Neural cell (in vitro differentiated cells): ENCODE results near the gene CCL14. TPM values are rescaled to one million over a fixed set of nuclear protein-coding genes. Genes with fewer than 3 reads are reported as not detected.

Experiments
- H2AFZ ChIP-seq: fragments of 200-600, 300-800 bp; sonication (generic), shearing (Covaris generic); 2 replicates; pipeline ENCODE4 v1.6.0; 2014; ENCODE audit warnings: low read depth, mild to moderate bottlenecking, antibody characterized with exemption, low read length, moderate library complexity
- H3F3A ChIP-seq: fragments of 200-600 bp; shearing (Covaris generic); 2 replicates; pipeline ENCODE4 v1.6.1; 2016; ENCODE audit warnings: mild to moderate bottlenecking, moderate library complexity, mixed read lengths, antibody characterized with exemption, low read length; ENCODE audit not compliant: insufficient read depth, poor library complexity, severe bottlenecking
- H3K27ac ChIP-seq: fragments of 200-600, 300-800 bp; sonication (generic), shearing (Covaris generic); 2 replicates; pipeline ENCODE4 v1.5.1; 2014; ENCODE audit warnings: mild to moderate bottlenecking, low read length, moderate library complexity
- H3K27me3 ChIP-seq: fragments of 300-800, 200-600 bp; sonication (generic), shearing (Covaris generic); 2 replicates; pipeline ENCODE4 v1.6.0; 2014; ENCODE audit warnings: mild to moderate bottlenecking, low read depth, low read length, moderate library complexity; ENCODE audit not compliant: insufficient read depth
- H3K36me3 ChIP-seq: fragments of 300-800, 200-600 bp; sonication (generic), shearing (Covaris generic); 2 replicates; pipeline ENCODE4 v1.5.1; 2014; ENCODE audit warnings: mild to moderate bottlenecking, antibody characterized with exemption, low read length, moderate library complexity; ENCODE audit not compliant: insufficient read depth
- H3K4me2 ChIP-seq: fragments of 300-800, 200-600 bp; sonication (generic), shearing (Covaris generic); 2 replicates; pipeline ENCODE4 v1.6.0; 2014; ENCODE audit warnings: mild to moderate bottlenecking, low read length
- H3K4me3 ChIP-seq: fragments of 300-800, 200-600 bp; sonication (generic), shearing (Covaris generic); 2 replicates; pipeline ENCODE4 v1.5.1; 2014; ENCODE audit warnings: mild to moderate bottlenecking, low read length, moderate library complexity
- H3K79me2 ChIP-seq: fragments of 200-600 bp; shearing (Covaris generic); replicated peaks from 2 replicates; pipeline ENCODE4 v1.6.0; 2014; ENCODE audit warnings: mild to moderate bottlenecking, low read length, moderate library complexity; ENCODE audit not compliant: insufficient read depth
- H3K9ac ChIP-seq: fragments of 300-800, 200-600 bp; sonication (generic), shearing (Covaris generic); 2 replicates; pipeline ENCODE4 v1.6.1; 2016; ENCODE audit warnings: mild to moderate bottlenecking, low read length, mixed read lengths
- H3K9me2 ChIP-seq: fragments of 200-600 bp; shearing (Covaris generic); 2 replicates; pipeline ENCODE4 v1.6.1; 2016; ENCODE audit warnings: mild to moderate bottlenecking, low read length, mixed read lengths; ENCODE audit not compliant: insufficient read depth
- H3K9me3 ChIP-seq: fragments of 200-600, 300-800 bp; sonication (generic), shearing (Covaris generic); 2 replicates; pipeline ENCODE4 v1.6.1; 2016; ENCODE audit warnings: mild to moderate bottlenecking, mixed run types, low read length, moderate library complexity, mixed read lengths
- H4K20me1 ChIP-seq: fragments of 200-600 bp; shearing (Covaris generic); 2 replicates; pipeline ENCODE4 v1.6.1; 2016; ENCODE audit warnings: mild to moderate bottlenecking, mixed run types; ENCODE audit not compliant: insufficient read depth
- CTCF ChIP-seq: fragments of 450-650 bp; IDR thresholded peaks from 2 replicates; pipeline ENCODE4 v1.5.1; 2014; ENCODE audit warnings: antibody characterized with exemption, mild to moderate bottlenecking, moderate library complexity; ENCODE audit not compliant: poor library complexity, severe bottlenecking
- EP300 ChIP-seq: fragments of 450-650 bp; conservative IDR thresholded peaks from 2 replicates; pipeline ENCODE4 v1.6.1; 2014; ENCODE audit warnings: antibody characterized with exemption, mild to moderate bottlenecking, moderate library complexity; ENCODE audit not compliant: poor library complexity, severe bottlenecking
- EZH2 ChIP-seq: fragments of 200-600, 300-800 bp; shearing (Covaris generic), sonication (generic); IDR thresholded peaks from 2 replicates; pipeline ENCODE4 v1.6.1; 2014; ENCODE audit warnings: antibody characterized with exemption, low read length, borderline replicate concordance, mild to moderate bottlenecking; ENCODE audit not compliant: insufficient read depth, poor library complexity, severe bottlenecking
- MXI1 ChIP-seq: fragments of 450-650 bp; conservative IDR thresholded peaks from 2 replicates; pipeline ENCODE4 v1.6.1; 2014; ENCODE audit warnings: antibody characterized with exemption, mild to moderate bottlenecking; ENCODE audit not compliant: poor library complexity, severe bottlenecking
- POLR2AphosphoS5 ChIP-seq: IDR thresholded peaks from 2 replicates; pipeline ENCODE4 v1.6.1; 2012
- RAD21 ChIP-seq: fragments of 450-650 bp; conservative IDR thresholded peaks from 2 replicates; pipeline ENCODE4 v1.6.1; 2014; ENCODE audit warnings: antibody characterized with exemption, mild to moderate bottlenecking, moderate library complexity
- REST ChIP-seq: IDR thresholded peaks from 2 replicates; pipeline ENCODE4 v1.6.1; 2012; ENCODE audit warnings: borderline replicate concordance
- SMC3 ChIP-seq: fragments of 450-650 bp; conservative IDR thresholded peaks from 2 replicates; pipeline ENCODE4 v1.6.1; 2014; ENCODE audit warnings: antibody characterized with exemption, mild to moderate bottlenecking, moderate library complexity; ENCODE audit not compliant: poor library complexity
- TAF1 ChIP-seq: IDR thresholded peaks from 2 replicates; pipeline ENCODE4 v1.6.1; 2012; ENCODE audit warnings: low read depth
- polyA plus RNA-seq: library from polyadenylated mRNA; depleted of rRNA; stranded (reverse); fragments of >200 nt; gene quantifications from 2 replicates; pipeline ENCODE4 v1.2.3, GENCODE V29; 2014

CCL14 gene
- polyA plus RNA-seq, 1 donor from 2014 or later = not detected

- Histone ChIP-seq H3K27me3 (no peaks in the 10 kb centered on the region), H3K36me3 (no peaks in the 10 kb centered on the region), H2AFZ (no peak overlapping the region), H3K9me3 (no peaks in the 10 kb centered on the region), H3K79me2 (no peaks in the 10 kb centered on the region), H3K9me2 (no peaks in the 10 kb centered on the region), H3K9ac (no peak overlapping the region), H3K4me3 (no peak overlapping the region), H4K20me1 (no peaks in the 10 kb centered on the region), H3K27ac (no peak overlapping the region), H3F3A (no peaks in the 10 kb centered on the region), H3K4me2 (no peak overlapping the region)
- no peak for TF ChIP-seq EP300
- TF ChIP-seq TAF1 = no peak
- no peak for TF ChIP-seq MXI1
- TF ChIP-seq POLR2AphosphoS5 = no peak
- no peak for TF ChIP-seq RAD21
- no peak for TF ChIP-seq REST
- TF ChIP-seq SMC3 = no peak
- TF ChIP-seq EZH2 = no peak
- TF ChIP-seq CTCF = no peak
Measured at GRCh38 chr17:35981908-35982330, 4.6 kb downstream of the CCL14 start.

- TF ChIP-seq TAF1 = no peak
- TF ChIP-seq EP300 = no peak
- TF ChIP-seq SMC3 = no peak
- TF ChIP-seq POLR2AphosphoS5 = no peak
- TF ChIP-seq MXI1 = no peak
- no peak for TF ChIP-seq CTCF
- TF ChIP-seq EZH2 = no peak
- TF ChIP-seq RAD21 = no peak
- no peak for TF ChIP-seq REST
- Histone ChIP-seq H4K20me1 (no peaks in the 10 kb centered on the region), H3K79me2 (no peaks in the 10 kb centered on the region), H3K36me3 (no peaks in the 10 kb centered on the region), H3K9me3 (no peaks in the 10 kb centered on the region), H3F3A (no peaks in the 10 kb centered on the region), H3K4me2 (no peak within 1 kb of the TSS), H3K9me2 (no peaks in the 10 kb centered on the region), H3K4me3 (no peak within 1 kb of the TSS), H2AFZ (no peak within 1 kb of the TSS), H3K27me3 (no peaks in the 10 kb centered on the region), H3K9ac (no peak within 1 kb of the TSS), H3K27ac (no peak within 1 kb of the TSS)
Measured at GRCh38 chr17:35981246-35981645, 5.3 kb downstream of the CCL14 start, which contains the start of gene CCL16. CCL16 (minus strand) TSS chr17:35981497; CDS start chr17:35981420, 77 bp downstream.
